Activated naive CD4-positive, alpha-beta T cell treated with anti-CD3 and anti-CD28 coated beads, Interleukin-2, amount 10 ng/mL, durations not matched to agents 7 days and 5 days (primary cell): Measurements from ENCODE around the gene INSIG1.

ENCODE experiments used
- CTCF ChIA-PET: fragments of 350-600 bp; sonication (Branson Sonifier 250); formaldehyde crosslinking; loops from one replicate; lab custom pipeline; 2021; ENCODE audit warnings: antibody characterized with exemption; lab: Charles Lee
- DNase-seq: peaks from one replicate; pipeline ENCODE4 v3.0.0-alpha.2; 2020
- H3K27ac Mint-ChIP-seq: one replicate; pipeline ENCODE4 v1.8.0; 2021; ENCODE audit warnings: mild to moderate bottlenecking, moderate library complexity, mixed read lengths
- H3K27me3 Mint-ChIP-seq: one replicate; pipeline ENCODE4 v1.8.0; 2021; ENCODE audit warnings: mild to moderate bottlenecking, mixed read lengths
- H3K36me3 Mint-ChIP-seq: one replicate; pipeline ENCODE4 v1.8.0; 2021; ENCODE audit warnings: mixed read lengths
- H3K4me1 Mint-ChIP-seq: one replicate; pipeline ENCODE4 v1.8.0; 2021; ENCODE audit warnings: mixed read lengths
- H3K4me3 Mint-ChIP-seq: one replicate; pipeline ENCODE4 v1.8.0; 2021; ENCODE audit warnings: mild to moderate bottlenecking, moderate library complexity, mixed read lengths
- H3K9me3 Mint-ChIP-seq: one replicate; pipeline ENCODE4 v1.8.0; 2021; ENCODE audit warnings: mixed read lengths

Gene INSIG1

DNA sequence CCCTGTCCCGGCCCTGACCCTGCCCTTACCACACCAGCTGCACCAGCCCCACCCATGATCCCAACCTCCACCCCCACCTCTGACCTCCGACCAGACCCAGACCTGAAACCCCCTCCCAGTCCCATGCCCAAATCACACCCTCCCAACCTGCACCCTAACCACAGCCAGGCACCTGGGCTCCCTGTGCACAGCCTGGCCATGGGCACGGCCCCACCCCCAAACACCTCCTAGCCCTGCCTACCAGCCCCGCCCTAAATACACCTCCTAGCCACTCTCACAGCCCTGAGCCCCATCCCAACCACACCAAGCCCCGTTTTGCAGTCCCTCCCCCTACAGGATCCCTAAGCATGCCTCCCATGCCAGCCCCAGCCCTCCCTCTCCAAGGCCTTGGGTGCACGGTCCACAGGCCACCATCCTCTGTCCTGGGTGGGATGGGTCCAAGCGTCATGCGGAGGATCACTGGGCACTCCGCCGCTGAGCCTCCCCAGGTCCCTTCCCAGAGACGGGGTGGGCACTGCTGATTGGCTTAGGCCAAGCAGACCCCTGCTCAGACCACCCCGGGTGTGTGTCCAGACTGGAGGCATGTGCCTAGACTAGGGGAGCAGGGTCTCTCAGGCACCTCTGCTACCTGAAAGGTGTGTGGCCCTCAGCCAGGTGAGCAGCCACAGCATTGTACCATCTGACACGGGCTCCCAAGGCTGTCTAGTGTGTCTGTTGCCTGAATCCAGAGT lies 30.1 kb downstream of the INSIG1 start:
- H3K4me3 Mint-ChIP-seq = no peak overlapping the region
- DNase-seq = no peak
- peak overlapping the region; percentile 61 for H3K27ac Mint-ChIP-seq
- H3K27me3 Mint-ChIP-seq = peaks cover 9% of the 10 kb centered on the region
- no peaks in the 10 kb centered on the region for H3K4me1 Mint-ChIP-seq
- H3K9me3 Mint-ChIP-seq = peaks cover 19% of the 10 kb centered on the region
- no peaks in the 10 kb centered on the region for H3K36me3 Mint-ChIP-seq
- CTCF ChIA-PET = interaction anchor here (1.8 kb wide), 1 partner anchor 400 kb away, joined by 4 read pairs; no protein-coding TSS in a partner anchor

DNA sequence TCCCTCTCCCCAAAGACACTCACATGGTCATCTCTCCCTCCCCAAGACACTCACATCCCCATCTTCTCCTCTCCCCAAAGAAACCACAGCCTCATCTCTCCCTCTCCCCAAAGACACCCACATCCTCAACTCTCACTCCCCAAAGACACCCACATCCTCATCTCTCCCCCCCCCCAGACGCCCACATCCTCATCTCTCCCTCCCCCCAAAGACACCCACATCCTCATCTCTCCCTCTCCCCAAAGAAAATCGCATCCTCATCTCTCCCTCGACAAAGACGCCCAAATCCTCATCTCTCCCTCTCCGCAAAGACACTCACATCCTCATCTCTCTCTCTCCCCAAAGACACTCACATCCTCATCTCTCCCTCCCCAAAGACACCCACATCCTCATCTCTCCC lies 31.5 kb downstream of the INSIG1 start:
- peaks cover 9% of the 10 kb centered on the region for H3K27me3 Mint-ChIP-seq
- H3K9me3 Mint-ChIP-seq = peaks cover 11% of the 10 kb centered on the region
- H3K4me1 Mint-ChIP-seq = no peaks in the 10 kb centered on the region
- no peak overlapping the region for H3K27ac Mint-ChIP-seq
- DNase-seq = no peak
- H3K36me3 Mint-ChIP-seq = no peaks in the 10 kb centered on the region
- H3K4me3 Mint-ChIP-seq = no peak overlapping the region
- CTCF ChIA-PET = no interaction called here

DNA sequence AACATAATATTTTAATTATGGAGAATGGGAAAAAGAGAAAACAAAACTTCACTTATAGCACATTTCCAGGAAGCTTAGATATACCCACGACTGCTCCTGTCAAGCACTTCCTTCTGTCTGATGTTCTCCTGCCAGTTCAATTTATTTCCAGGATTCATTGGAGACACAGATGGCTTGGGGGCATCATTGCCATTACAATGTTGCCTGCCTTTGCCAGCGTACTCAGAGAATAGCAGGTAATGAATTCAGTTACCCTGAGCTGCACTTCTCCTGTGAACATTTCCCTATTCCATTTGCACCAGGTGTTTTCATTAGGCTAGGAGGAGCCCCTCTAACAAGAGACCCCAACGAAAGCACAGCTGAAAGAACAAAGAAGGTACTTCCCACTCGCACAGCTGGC lies 33.7 kb downstream of the INSIG1 start:
- H3K27me3 Mint-ChIP-seq = peaks cover 6% of the 10 kb centered on the region
- DNase-seq = no peak
- no peak overlapping the region for H3K4me3 Mint-ChIP-seq
- CTCF ChIA-PET = no interaction called here
- no peaks in the 10 kb centered on the region for H3K36me3 Mint-ChIP-seq
- H3K27ac Mint-ChIP-seq = no peak overlapping the region
- peaks cover 5% of the 10 kb centered on the region for H3K9me3 Mint-ChIP-seq
- H3K4me1 Mint-ChIP-seq = no peaks in the 10 kb centered on the region

DNA sequence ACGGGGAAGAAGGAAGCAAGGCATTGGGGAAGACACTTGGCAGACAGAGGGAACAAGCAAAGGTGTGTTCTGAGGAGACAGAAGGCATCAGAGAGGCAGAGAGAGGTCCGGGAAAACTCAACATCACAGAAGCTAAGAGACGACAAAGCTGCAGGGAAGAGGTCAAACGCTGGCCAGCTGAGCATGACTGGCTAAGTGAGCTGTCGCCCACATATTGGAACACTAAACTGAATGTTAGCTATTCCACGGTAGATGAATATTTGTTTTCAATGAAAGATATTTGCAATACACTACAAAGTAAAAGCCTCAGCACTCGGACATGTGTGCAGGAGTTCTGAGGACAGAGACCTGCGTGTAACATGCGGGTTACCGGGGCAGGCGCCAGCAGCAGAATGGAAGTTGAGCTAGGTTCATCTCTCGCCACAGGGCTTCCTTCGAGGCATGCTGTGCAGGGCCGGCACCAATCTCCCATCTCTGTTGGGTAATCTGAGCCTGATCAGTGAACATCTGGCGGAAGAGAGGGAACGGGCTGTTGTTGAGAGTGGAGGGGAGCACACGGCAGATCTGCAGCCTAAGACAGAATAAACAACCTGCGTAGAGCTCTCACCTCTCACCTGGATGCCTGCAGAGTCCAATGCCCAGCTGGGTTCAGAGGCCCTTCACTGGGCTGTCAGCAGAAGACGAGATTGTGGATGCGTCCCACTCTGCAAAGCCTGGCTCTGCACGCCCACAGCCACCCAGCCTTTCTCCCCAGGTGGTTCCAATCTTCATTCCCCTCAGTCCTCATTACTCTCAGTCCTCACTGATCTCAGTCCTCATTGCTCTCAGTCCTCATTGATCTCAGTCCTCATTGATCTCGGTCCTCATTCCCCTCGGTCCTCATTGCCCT lies 35.9 kb downstream of the INSIG1 start:
- H3K4me3 Mint-ChIP-seq = no peak overlapping the region
- DNase-seq = no peak
- no peak overlapping the region for H3K27ac Mint-ChIP-seq
- CTCF ChIA-PET = interaction anchor here (0.8 to 1.4 kb wide), 2 partner anchors 11 to 143 kb away, joined by 3 to 6 read pairs; no protein-coding TSS in a partner anchor
- peaks cover 3% of the 10 kb centered on the region for H3K4me1 Mint-ChIP-seq
- no peaks in the 10 kb centered on the region for H3K36me3 Mint-ChIP-seq
- H3K9me3 Mint-ChIP-seq = no peaks in the 10 kb centered on the region
- peaks cover 19% of the 10 kb centered on the region for H3K27me3 Mint-ChIP-seq

DNA sequence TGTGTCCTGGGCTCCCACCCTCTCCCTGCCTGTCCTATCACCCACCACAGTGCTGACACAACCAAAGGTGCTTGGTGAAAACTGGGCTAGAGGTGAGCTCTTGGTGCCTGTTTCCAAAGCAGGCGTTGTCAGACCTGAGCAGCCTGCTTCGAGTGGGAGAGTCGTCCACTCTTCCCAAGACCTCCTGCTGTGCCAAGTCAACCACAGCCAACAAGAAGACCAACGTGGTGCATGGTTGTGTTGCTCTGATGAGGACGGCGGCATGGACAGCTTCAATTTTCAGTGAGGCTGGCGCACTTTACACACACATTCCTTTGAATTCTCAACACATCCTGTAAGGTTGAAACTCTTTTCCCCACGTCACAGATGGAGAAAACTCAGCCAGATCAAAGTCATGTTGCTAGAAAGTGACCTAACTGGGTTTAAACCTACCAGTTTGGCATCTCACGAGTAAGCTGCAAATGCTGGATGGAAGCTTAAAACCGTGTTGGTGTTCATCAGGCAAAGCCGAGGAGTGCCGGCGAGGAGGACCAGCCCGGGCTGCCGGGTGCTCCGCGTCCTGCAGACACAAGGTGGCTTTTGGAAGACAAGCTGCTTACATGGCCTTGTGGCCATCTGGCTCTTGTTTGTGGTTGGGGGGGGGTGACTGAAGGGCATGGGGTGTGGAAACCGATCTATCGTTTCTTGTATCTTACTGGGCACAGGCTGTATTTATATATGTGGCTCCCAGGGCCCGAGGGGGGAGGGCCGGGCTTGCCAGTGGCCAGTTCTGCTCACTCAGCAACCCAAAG lies 39.3 kb downstream of the INSIG1 start:
- Mint-ChIP-seq H3K4me1 (peaks cover 10% of the 10 kb centered on the region), H3K9me3 (no peaks in the 10 kb centered on the region), H3K27ac (no peak overlapping the region), H3K36me3 (no peaks in the 10 kb centered on the region), H3K4me3 (no peak overlapping the region), H3K27me3 (peaks cover 40% of the 10 kb centered on the region)
- no peak for DNase-seq
- CTCF ChIA-PET = interaction anchor here (1.0 to 1.3 kb wide), 3 partner anchors 8 to 409 kb away, joined by 3 to 6 read pairs (median 3); no protein-coding TSS in a partner anchor

DNA sequence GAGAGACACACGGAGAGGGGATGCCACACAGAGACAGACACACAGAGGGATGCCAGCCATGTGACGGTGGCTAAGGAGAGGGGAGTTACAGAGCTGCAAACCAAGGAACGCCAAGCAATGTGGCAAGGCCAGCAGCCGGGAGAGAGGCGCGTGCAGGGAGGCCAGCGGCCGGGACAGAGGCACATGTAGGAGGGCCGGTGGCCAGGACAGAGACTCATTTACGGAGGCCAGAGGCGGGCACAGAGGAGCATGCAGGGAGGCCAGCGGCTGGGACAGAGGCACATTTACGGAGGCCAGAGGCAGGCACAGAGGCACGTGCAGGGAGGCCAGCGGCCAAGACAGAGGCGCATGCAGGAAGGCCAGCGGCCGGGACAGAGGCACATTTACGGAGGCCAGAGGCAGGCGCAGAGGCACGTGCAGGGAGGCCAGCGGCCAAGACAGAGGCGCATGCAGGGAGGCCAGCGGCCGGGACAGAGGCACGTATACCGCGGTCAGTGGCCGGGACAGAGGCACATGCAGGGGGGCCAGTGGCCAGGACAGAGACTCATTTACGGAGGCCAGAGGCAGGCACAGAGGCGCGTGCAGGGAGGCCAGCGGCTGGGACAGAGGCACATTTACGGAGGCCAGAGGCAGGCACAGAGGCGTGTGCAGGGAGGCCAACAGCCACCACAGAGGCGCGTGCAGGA lies 40.4 kb downstream of the INSIG1 start:
- no peak overlapping the region for H3K27ac Mint-ChIP-seq
- CTCF ChIA-PET = no interaction called here
- H3K4me1 Mint-ChIP-seq = peaks cover 10% of the 10 kb centered on the region
- H3K4me3 Mint-ChIP-seq = no peak overlapping the region
- H3K27me3 Mint-ChIP-seq = peaks cover 48% of the 10 kb centered on the region
- H3K36me3 Mint-ChIP-seq = no peaks in the 10 kb centered on the region
- no peaks in the 10 kb centered on the region for H3K9me3 Mint-ChIP-seq
- no peak for DNase-seq

DNA sequence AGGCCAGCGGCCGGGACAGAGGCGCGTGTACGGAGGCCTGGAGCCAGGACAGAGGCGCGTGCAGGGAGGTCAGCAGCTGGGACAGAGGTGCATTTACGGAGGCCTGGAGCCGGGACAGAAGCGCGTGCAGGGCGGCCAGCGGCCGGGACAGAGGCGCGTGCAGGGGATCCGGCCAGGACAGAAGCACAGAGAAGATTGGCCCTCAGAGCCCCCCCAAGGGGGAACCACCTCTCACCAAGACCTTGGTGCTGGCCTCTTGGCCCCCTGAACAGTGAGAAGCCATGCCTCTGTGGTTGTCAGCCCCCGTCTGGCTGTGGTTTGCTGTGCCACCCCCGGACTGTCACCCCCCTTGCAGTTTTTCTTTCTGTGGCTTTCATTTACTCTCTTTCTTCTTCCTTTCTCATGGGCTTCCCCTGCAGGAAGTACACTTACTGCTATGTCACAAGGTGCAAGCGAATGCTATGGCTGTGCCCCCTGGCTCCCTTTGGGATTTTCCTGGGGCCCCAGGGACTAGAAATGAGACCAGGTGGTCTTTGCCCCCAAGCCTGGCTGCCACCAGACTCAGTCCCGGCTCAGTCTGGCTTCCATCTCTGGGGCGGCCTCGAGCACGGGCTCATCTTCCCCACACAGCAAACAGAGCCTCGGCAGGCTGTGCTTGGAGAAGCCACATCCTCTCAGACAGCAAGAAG lies 41.1 kb downstream of the INSIG1 start:
- peak; percentile 46 for DNase-seq
- peaks cover 10% of the 10 kb centered on the region for H3K4me1 Mint-ChIP-seq
- CTCF ChIA-PET = no interaction called here
- H3K27ac Mint-ChIP-seq = no peak overlapping the region
- H3K9me3 Mint-ChIP-seq = no peaks in the 10 kb centered on the region
- H3K27me3 Mint-ChIP-seq = peaks cover 55% of the 10 kb centered on the region
- H3K36me3 Mint-ChIP-seq = no peaks in the 10 kb centered on the region
- peak overlapping the region; percentile 8 for H3K4me3 Mint-ChIP-seq

DNA sequence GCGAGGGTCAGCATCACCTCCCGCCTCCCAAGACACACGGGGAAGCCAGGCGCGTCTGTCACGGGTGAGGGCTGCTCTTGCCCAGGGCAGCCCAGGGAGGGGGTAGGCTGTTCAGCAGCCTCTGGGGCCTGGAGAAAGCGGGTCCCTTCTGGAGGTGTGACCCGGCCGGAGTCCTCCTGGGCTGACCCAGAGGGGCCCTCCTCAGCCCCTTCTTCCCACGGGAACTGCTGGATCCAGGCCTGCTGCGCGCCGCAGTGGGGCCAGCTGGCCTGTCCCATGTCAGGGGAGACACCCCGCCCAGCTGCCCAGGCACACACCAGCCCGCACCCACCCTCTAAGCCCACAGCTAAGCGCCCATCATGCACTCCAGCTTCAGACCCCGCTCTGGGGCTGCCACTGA lies 41.8 kb downstream of the INSIG1 start:
- no peak overlapping the region for H3K27ac Mint-ChIP-seq
- DNase-seq = no peak
- CTCF ChIA-PET = no interaction called here
- no peaks in the 10 kb centered on the region for H3K36me3 Mint-ChIP-seq
- no peak overlapping the region for H3K4me3 Mint-ChIP-seq
- peaks cover 10% of the 10 kb centered on the region for H3K4me1 Mint-ChIP-seq
- no peaks in the 10 kb centered on the region for H3K9me3 Mint-ChIP-seq
- H3K27me3 Mint-ChIP-seq = peaks cover 58% of the 10 kb centered on the region

DNA sequence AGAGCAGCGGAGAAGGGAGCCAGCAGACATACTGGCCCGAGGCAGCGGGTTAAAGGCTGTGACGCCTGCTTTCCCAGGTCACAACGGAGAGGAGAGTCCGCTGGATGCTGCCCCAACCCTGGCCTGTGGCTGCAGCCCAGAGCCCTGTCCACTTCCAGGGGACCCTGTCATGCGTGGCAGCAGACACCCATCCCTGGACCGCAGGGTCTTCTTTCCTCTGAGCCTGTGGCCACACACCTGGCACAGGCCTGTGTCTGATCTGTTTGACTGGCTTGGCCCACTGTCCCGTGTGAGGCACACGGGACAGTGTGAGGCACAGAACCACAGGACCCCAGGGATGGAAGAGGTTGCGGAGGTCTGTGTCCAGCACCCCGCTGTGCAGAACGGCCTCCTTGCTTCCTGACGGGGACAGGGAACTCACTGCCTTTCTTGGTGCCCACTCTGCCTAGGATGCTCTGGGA lies 42.4 kb downstream of the INSIG1 start:
- no peak for DNase-seq
- peaks cover 12% of the 10 kb centered on the region for H3K4me1 Mint-ChIP-seq
- CTCF ChIA-PET = no interaction called here
- no peak overlapping the region for H3K27ac Mint-ChIP-seq
- H3K36me3 Mint-ChIP-seq = no peaks in the 10 kb centered on the region
- H3K9me3 Mint-ChIP-seq = no peaks in the 10 kb centered on the region
- peaks cover 61% of the 10 kb centered on the region for H3K27me3 Mint-ChIP-seq
- no peak overlapping the region for H3K4me3 Mint-ChIP-seq

DNA sequence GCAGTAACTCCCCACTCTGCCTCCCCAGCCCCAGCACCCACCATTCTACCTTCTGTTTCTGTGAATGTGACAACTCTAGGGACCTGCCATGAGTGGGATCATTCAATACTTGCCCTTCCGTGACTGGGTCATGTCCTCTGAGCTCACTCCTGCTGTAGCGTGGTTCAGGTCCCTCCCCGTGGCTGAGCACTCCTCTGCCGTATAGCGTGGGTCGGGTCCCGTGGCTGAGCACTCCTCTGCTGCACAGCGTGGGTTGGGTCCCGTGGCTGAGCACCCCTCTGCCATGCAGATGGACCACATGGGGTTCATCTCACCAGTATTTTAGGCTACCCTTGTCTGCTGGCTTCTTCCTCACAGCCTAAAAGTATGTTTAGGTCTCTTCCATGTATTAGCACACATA lies 43.0 kb downstream of the INSIG1 start:
- CTCF ChIA-PET = no interaction called here
- Mint-ChIP-seq H3K36me3 (no peaks in the 10 kb centered on the region), H3K4me3 (no peak overlapping the region), H3K27ac (no peak overlapping the region), H3K4me1 (peaks cover 15% of the 10 kb centered on the region), H3K9me3 (no peaks in the 10 kb centered on the region), H3K27me3 (peaks cover 63% of the 10 kb centered on the region)
- DNase-seq = no peak

DNA sequence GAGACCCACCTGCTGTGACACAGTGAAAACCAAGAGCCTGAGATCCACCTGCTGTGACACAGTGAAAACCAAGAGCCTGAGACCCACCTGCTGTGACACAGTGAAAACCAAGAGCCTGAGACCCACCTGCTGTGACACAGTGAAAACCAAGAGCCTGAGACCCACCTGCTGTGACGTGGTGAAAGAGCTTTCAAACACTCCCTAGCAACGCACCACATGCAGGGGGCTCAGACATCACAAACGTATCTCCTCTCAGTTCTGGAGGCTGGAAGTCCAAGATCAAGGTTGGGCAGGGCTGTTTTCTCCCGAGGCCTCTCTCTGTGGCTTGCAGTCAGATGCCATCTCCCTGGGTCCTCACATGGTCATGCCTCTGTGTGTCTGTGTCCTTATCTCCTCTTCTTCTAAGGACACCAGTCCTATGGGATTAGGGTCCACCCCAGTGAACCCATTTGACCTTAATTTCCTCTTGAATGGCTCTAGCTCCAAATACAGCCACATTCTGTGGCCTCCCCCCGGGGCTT lies 43.8 kb downstream of the INSIG1 start:
- DNase-seq = no peak
- H3K4me1 Mint-ChIP-seq = peaks cover 15% of the 10 kb centered on the region
- H3K36me3 Mint-ChIP-seq = no peaks in the 10 kb centered on the region
- H3K4me3 Mint-ChIP-seq = no peak overlapping the region
- peaks cover 63% of the 10 kb centered on the region for H3K27me3 Mint-ChIP-seq
- no peaks in the 10 kb centered on the region for H3K9me3 Mint-ChIP-seq
- CTCF ChIA-PET = interaction anchor here (0.8 to 4.0 kb wide), 4 partner anchors 108 to 414 kb away, joined by 3 to 46 read pairs (median 8); no protein-coding TSS in a partner anchor
- H3K27ac Mint-ChIP-seq = no peak overlapping the region

DNA sequence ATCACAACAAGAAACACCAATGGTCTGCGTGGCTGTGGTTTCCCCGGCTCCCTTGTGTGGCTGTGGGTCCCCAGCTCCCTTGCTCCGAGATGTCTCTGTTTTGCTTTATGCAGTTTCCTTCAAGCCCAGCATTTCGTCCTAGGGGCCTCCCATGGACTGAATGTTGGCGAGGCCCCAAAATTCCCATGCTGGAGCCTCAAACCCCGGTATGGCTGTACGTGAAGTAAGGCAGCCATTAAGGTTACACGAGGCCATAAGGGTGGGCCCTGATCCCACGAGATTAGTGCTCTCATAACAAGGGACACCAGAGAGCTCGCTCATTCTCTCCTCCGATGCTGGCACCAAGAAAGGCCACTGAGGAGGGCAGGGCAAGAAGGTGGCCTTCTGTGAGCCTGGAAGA lies 44.6 kb downstream of the INSIG1 start:
- no peak for DNase-seq
- Mint-ChIP-seq H3K4me3 (no peak overlapping the region), H3K27me3 (peaks cover 56% of the 10 kb centered on the region), H3K36me3 (no peaks in the 10 kb centered on the region), H3K27ac (no peak overlapping the region), H3K9me3 (no peaks in the 10 kb centered on the region), H3K4me1 (peaks cover 15% of the 10 kb centered on the region)
- CTCF ChIA-PET = interaction anchor here (0.8 to 4.0 kb wide), 6 partner anchors 15 to 414 kb away, joined by 3 to 46 read pairs (median 4); no protein-coding TSS in a partner anchor

DNA sequence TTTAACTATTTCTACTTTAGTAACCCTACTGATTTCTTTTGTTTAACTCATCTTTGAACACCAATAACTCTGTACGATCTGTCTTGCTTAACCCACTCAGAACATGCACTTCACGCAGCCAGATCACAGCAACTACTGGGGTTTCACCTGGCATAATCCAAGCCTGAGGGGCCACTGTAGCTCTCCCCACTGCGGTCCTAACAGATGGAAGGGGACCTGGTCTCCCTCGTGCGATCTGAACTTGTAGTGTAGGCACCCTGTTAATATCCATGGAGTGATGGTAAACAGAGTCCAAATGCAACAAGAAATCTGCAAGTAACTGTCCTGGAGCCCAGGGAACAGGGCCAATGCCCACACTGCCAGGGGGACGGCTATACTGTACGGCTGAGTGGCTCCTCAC lies 45.5 kb downstream of the INSIG1 start:
- no peaks in the 10 kb centered on the region for H3K36me3 Mint-ChIP-seq
- H3K27me3 Mint-ChIP-seq = peaks cover 49% of the 10 kb centered on the region
- no peak overlapping the region for H3K27ac Mint-ChIP-seq
- CTCF ChIA-PET = interaction anchor here (1.1 to 4.0 kb wide), 6 partner anchors 14 to 415 kb away, joined by 3 to 46 read pairs (median 5); no protein-coding TSS in a partner anchor
- peaks cover 11% of the 10 kb centered on the region for H3K4me1 Mint-ChIP-seq
- H3K4me3 Mint-ChIP-seq = no peak overlapping the region
- H3K9me3 Mint-ChIP-seq = no peaks in the 10 kb centered on the region
- no peak for DNase-seq
